ENCODE data around the gene B3GALNT2.

The B3GALNT2 gene

DNA sequence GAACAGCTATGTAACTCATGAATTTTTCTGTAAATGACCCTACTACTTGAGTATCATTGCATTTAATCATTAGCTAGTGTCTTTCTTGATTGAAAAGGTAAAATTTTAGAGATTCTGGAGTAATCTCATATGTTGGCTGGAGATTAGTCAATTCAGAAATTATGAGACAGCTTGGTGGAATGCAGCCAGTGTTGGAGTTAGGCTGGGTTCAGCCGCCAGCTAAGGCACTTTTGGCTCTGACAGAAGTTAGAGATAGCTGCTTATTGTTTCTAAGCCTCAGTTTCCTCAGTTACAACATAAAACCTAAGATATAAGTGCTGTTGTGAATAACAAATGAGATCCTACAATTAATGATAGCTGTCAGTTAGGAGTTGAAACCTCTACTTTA lies 87.6 kb downstream of the B3GALNT2 start:
- H2AFZ ChIP-seq (ENCODE audit: low read depth) = no peak overlapping the region
- H3K4me3 ChIP-seq (IDR thresholded peaks at IDR 0.05; ENCODE audit: insufficient read depth, low read depth, low read length) = no peak overlapping the region
- no peaks in the 10 kb centered on the region for H4K20me1 ChIP-seq (ENCODE audit: insufficient read depth)
- H3K4me1 ChIP-seq (ENCODE audit: low read depth, poor library complexity, severe bottlenecking) = no peaks in the 10 kb centered on the region
- TF ChIP-seq, protein P1, sequence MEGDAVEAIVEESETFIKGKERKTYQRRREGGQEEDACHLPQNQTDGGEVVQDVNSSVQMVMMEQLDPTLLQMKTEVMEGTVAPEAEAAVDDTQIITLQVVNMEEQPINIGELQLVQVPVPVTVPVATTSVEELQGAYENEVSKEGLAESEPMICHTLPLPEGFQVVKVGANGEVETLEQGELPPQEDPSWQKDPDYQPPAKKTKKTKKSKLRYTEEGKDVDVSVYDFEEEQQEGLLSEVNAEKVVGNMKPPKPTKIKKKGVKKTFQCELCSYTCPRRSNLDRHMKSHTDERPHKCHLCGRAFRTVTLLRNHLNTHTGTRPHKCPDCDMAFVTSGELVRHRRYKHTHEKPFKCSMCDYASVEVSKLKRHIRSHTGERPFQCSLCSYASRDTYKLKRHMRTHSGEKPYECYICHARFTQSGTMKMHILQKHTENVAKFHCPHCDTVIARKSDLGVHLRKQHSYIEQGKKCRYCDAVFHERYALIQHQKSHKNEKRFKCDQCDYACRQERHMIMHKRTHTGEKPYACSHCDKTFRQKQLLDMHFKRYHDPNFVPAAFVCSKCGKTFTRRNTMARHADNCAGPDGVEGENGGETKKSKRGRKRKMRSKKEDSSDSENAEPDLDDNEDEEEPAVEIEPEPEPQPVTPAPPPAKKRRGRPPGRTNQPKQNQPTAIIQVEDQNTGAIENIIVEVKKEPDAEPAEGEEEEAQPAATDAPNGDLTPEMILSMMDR (conservative IDR thresholded peaks at IDR 0.05; ENCODE audit: low read depth, low read length) = no peak
- no peaks in the 10 kb centered on the region for H3K27me3 ChIP-seq (ENCODE audit: insufficient read depth, low read depth)
- H3K9ac ChIP-seq = no peak overlapping the region
- no peak overlapping the region for H3K4me2 ChIP-seq
- no peak overlapping the region for H3K27ac ChIP-seq
- no peaks in the 10 kb centered on the region for H3K36me3 ChIP-seq (ENCODE audit: insufficient read depth)
- H3K79me2 ChIP-seq (ENCODE audit: insufficient read depth, low read depth) = no peaks in the 10 kb centered on the region

DNA sequence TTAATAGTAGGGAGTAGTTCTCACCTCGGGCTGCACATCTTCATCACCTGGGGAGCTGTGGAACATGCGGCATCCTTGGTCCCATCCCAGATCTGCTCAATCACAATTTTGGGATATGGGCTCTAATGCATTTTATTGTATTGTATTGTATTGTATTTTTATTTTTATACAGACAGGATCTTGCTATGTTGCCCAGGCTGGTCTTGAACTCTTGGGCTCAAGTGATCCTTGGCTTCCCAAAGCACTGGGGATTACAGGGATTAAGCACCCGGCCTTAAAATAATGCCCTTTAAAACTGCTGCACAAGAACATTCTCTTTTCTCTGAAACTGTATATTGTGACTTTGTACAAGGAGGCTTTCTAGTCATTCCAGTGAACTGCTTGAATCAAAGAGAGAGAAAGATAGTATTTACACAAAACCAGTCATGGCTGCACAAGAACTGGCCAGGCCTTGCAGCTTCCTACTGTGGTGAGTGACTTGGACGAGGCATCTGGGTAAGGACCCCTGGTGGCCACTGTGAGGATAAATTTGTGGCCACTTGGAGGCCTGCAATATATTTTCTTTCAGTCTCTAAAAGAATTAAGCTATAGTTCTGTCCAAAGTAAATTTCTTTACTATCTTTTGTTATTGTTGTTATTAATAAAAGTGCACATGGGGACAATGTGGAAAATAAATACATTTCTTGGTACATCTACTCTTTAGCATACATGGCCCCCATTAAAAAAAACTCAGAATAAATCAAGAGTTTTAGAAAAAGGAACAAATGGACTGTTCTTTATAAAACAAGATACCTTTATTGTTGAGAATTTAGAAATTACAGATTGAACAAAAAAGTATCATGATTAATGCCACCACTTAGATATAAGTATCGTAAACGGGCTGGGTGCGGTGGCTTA lies 89.0 kb downstream of the B3GALNT2 start:
- Histone ChIP-seq H3K27me3 (ENCODE audit: insufficient read depth, low read depth) (no peaks in the 10 kb centered on the region), H3K79me2 (ENCODE audit: insufficient read depth, low read depth) (no peaks in the 10 kb centered on the region), H4K20me1 (ENCODE audit: insufficient read depth) (no peaks in the 10 kb centered on the region), H2AFZ (ENCODE audit: low read depth) (no peak overlapping the region), H3K36me3 (ENCODE audit: insufficient read depth) (no peaks in the 10 kb centered on the region), H3K4me3 (IDR thresholded peaks at IDR 0.05; ENCODE audit: insufficient read depth, low read depth, low read length) (no peak overlapping the region), H3K27ac (no peak overlapping the region), H3K9ac (no peak overlapping the region), H3K4me2 (no peak overlapping the region), H3K4me1 (ENCODE audit: low read depth, poor library complexity, severe bottlenecking) (no peaks in the 10 kb centered on the region)
- TF ChIP-seq, protein P1 (conservative IDR thresholded peaks at IDR 0.05; ENCODE audit: low read depth, low read length) = peak; percentile 93

DNA sequence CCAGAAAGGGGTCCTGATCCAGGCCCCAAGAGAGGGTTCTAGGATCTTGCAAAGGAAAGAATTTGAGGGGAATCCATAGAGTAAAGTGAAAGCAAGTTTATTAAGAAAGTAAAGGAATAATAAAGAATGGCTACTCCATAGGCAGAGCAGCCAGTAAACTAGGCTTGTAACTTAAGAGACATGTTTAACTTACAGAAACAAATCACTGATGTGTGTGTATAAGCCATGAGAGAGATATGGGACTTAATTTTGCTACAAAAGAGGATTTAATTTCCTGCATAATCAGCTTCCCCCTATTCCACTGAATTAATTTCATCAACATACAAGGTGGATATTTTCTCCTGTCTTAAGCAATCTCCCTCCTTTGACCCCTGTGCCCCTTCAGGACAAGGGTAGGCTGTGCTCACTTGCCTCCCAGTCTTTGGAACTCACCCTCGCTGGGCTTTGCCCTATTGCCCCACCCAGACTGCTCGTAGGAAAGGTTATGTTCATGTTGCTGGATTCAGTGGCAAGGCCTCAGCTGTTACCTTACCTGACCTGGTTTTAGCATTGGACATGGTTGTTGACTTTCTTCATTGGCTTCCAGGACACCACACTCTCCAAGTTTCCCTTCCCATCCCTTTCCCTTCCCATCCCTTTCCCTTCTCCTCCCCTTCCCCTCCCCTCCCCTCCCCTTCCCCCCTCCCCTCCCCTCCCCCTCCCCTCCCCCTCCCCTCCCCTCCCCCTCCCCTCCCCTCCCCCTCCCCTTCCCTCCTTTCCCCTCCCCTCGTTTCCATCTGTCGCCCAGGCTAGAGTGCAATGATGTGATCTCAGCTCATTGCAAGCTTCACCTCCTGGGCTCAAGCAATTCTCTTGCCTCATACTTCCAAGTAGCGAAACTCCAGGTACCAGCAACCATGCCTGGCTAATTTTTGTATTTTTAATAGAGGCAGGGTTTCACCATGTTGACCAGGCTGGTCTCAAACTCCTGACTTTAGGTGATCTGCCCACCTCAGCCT lies 92.5 kb downstream of the B3GALNT2 start:
- no peak overlapping the region for H3K9ac ChIP-seq
- no peaks in the 10 kb centered on the region for H3K79me2 ChIP-seq (ENCODE audit: insufficient read depth, low read depth)
- no peaks in the 10 kb centered on the region for H3K27me3 ChIP-seq (ENCODE audit: insufficient read depth, low read depth)
- H3K27ac ChIP-seq = no peak overlapping the region
- no peaks in the 10 kb centered on the region for H3K36me3 ChIP-seq (ENCODE audit: insufficient read depth)
- no peak overlapping the region for H2AFZ ChIP-seq (ENCODE audit: low read depth)
- H4K20me1 ChIP-seq (ENCODE audit: insufficient read depth) = no peaks in the 10 kb centered on the region
- no peaks in the 10 kb centered on the region for H3K4me1 ChIP-seq (ENCODE audit: low read depth, poor library complexity, severe bottlenecking)
- H3K4me2 ChIP-seq = no peak overlapping the region
- H3K4me3 ChIP-seq (IDR thresholded peaks at IDR 0.05; ENCODE audit: insufficient read depth, low read depth, low read length) = no peak overlapping the region
- TF ChIP-seq, protein P1 (conservative IDR thresholded peaks at IDR 0.05; ENCODE audit: low read depth, low read length) = no peak

DNA sequence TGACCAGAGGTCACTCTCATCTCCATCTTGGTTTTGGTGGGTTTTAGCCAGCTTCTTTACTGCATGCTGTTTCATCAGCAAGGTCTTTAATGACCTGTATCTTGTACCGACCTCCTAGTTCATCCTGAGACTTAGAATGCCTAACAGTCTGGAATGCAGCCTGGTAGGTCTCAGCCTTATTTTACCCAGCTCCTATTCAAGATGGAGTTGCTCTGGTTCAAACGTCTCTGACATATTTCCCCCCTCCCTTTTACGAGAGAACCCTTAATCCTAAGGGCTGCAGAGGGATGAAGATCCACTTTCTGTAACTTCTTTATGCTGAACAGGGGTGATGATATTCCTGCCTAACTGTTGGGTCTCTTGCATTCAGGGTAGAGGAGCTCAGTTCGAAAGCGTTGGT lies 93.8 kb downstream of the B3GALNT2 start:
- H3K4me3 ChIP-seq (IDR thresholded peaks at IDR 0.05; ENCODE audit: insufficient read depth, low read depth, low read length) = no peak overlapping the region
- no peaks in the 10 kb centered on the region for H3K36me3 ChIP-seq (ENCODE audit: insufficient read depth)
- TF ChIP-seq, protein P1 (conservative IDR thresholded peaks at IDR 0.05; ENCODE audit: low read depth, low read length) = no peak
- no peaks in the 10 kb centered on the region for H3K79me2 ChIP-seq (ENCODE audit: insufficient read depth, low read depth)
- H3K27me3 ChIP-seq (ENCODE audit: insufficient read depth, low read depth) = no peaks in the 10 kb centered on the region
- no peak overlapping the region for H2AFZ ChIP-seq (ENCODE audit: low read depth)
- H3K27ac ChIP-seq = no peak overlapping the region
- H3K4me1 ChIP-seq (ENCODE audit: low read depth, poor library complexity, severe bottlenecking) = no peaks in the 10 kb centered on the region
- no peak overlapping the region for H3K4me2 ChIP-seq
- no peak overlapping the region for H3K9ac ChIP-seq
- no peaks in the 10 kb centered on the region for H4K20me1 ChIP-seq (ENCODE audit: insufficient read depth)

Data from KMS-11 (cell line).